HEK293 (cell line): Measurements from ENCODE around the gene KIAA1755.

ENCODE experiments used
- MYNN ChIP-seq: fragments of 450-650 bp; formaldehyde crosslinking; IDR thresholded peaks from 2 replicates; pipeline ENCODE4 v1.5.1; 2016; ENCODE audit warnings: missing biosample characterization, missing genetic modification characterization, borderline replicate concordance
- SALL2 ChIP-seq: fragments of 450-650 bp; formaldehyde crosslinking; IDR thresholded peaks from 2 replicates; pipeline ENCODE4 v1.5.0; 2017; ENCODE audit warnings: missing biosample characterization, mild to moderate bottlenecking, missing genetic modification characterization, borderline replicate concordance
- SP2 ChIP-seq: fragments of 450-650 bp; formaldehyde crosslinking; IDR thresholded peaks from 2 replicates; pipeline ENCODE4 v1.5.1; 2016; ENCODE audit warnings: missing biosample characterization, missing genetic modification characterization
- TRIM28 ChIP-seq: IDR thresholded peaks from 2 replicates; pipeline ENCODE4 v1.6.1; 2011; ENCODE audit warnings: low read length, control low read depth, borderline replicate concordance
- YY2 ChIP-seq: fragments of 450-650 bp; formaldehyde crosslinking; IDR thresholded peaks from 2 replicates; pipeline ENCODE4 v1.5.1; 2016; ENCODE audit warnings: missing biosample characterization, missing genetic modification characterization
- ZBTB1 ChIP-seq: fragments of 450-650 bp; formaldehyde crosslinking; IDR thresholded peaks from 2 replicates; pipeline ENCODE4 v1.5.1; 2016; ENCODE audit warnings: missing biosample characterization, missing genetic modification characterization
- ZNF121 ChIP-seq: fragments of 450-650 bp; formaldehyde crosslinking; IDR thresholded peaks from 2 replicates; pipeline ENCODE4 v1.5.1; 2016; ENCODE audit warnings: missing biosample characterization, missing genetic modification characterization
- ZNF138 ChIP-seq: fragments of 450-650 bp; formaldehyde crosslinking; IDR thresholded peaks from 2 replicates; pipeline ENCODE4 v1.5.1; 2016; ENCODE audit warnings: missing biosample characterization, missing genetic modification characterization, borderline replicate concordance
- ZNF248 ChIP-seq: fragments of 450-650 bp; formaldehyde crosslinking; IDR thresholded peaks from 2 replicates; pipeline ENCODE4 v1.5.1; 2017; ENCODE audit warnings: missing biosample characterization, missing genetic modification characterization
- ZNF311 ChIP-seq: fragments of 450-650 bp; formaldehyde crosslinking; IDR thresholded peaks from 2 replicates; pipeline ENCODE4 v1.5.1; 2017; ENCODE audit warnings: missing biosample characterization, missing genetic modification characterization, borderline replicate concordance
- ZNF433 ChIP-seq: fragments of 450-650 bp; formaldehyde crosslinking; IDR thresholded peaks from 2 replicates; pipeline ENCODE4 v1.5.1; 2016; ENCODE audit warnings: missing biosample characterization, missing genetic modification characterization, low read depth
- ZNF548 ChIP-seq: fragments of 450-650 bp; formaldehyde crosslinking; IDR thresholded peaks from 2 replicates; pipeline ENCODE4 v1.5.1; 2016; ENCODE audit warnings: missing biosample characterization, missing genetic modification characterization
- ZNF610 ChIP-seq: fragments of 450-650 bp; formaldehyde crosslinking; IDR thresholded peaks from 2 replicates; pipeline ENCODE4 v1.5.1; 2016; ENCODE audit warnings: missing biosample characterization, missing genetic modification characterization, borderline replicate concordance
- ZNF623 ChIP-seq: fragments of 450-650 bp; formaldehyde crosslinking; IDR thresholded peaks from 2 replicates; pipeline ENCODE4 v1.5.1; 2016; ENCODE audit warnings: missing biosample characterization, missing genetic modification characterization
- ZNF629 ChIP-seq: fragments of 450-650 bp; formaldehyde crosslinking; IDR thresholded peaks from 2 replicates; pipeline ENCODE4 v1.5.1; 2017; ENCODE audit warnings: missing biosample characterization, missing genetic modification characterization
- ZNF658 ChIP-seq: fragments of 450-650 bp; formaldehyde crosslinking; IDR thresholded peaks from 2 replicates; pipeline ENCODE4; 2016; ENCODE audit warnings: missing biosample characterization, missing genetic modification characterization
- ZNF701 ChIP-seq: fragments of 450-650 bp; formaldehyde crosslinking; IDR thresholded peaks from 2 replicates; pipeline ENCODE4 v1.5.1; 2016; ENCODE audit warnings: missing biosample characterization, missing genetic modification characterization
- TF ChIP-seq, protein P1 (sequence below): fragments of 450-650 bp; formaldehyde crosslinking; IDR thresholded peaks from 2 replicates; pipeline ENCODE4 v1.5.1; 2017; ENCODE audit warnings: missing biosample characterization, missing genetic modification characterization
- TF ChIP-seq, protein P2 (sequence below): fragments of 450-650 bp; formaldehyde crosslinking; IDR thresholded peaks from 2 replicates; pipeline ENCODE4 v1.5.1; 2016; ENCODE audit warnings: missing biosample characterization, missing genetic modification characterization, borderline replicate concordance
- TF ChIP-seq, protein P3 (sequence below): fragments of 450-650 bp; formaldehyde crosslinking; IDR thresholded peaks from 2 replicates; pipeline ENCODE4 v1.5.1; 2016; ENCODE audit warnings: missing biosample characterization, missing genetic modification characterization
- TF ChIP-seq, protein P4 (sequence below): fragments of 450-650 bp; formaldehyde crosslinking; IDR thresholded peaks from 2 replicates; pipeline ENCODE4 v1.5.1; 2017; ENCODE audit warnings: missing biosample characterization, missing genetic modification characterization
- TF ChIP-seq, protein P5 (sequence below): fragments of 450-650 bp; formaldehyde crosslinking; IDR thresholded peaks from 2 replicates; pipeline ENCODE4 v1.5.0; 2017; ENCODE audit warnings: missing biosample characterization, missing genetic modification characterization, borderline replicate concordance
- TF ChIP-seq, protein P6 (sequence below): fragments of 450-650 bp; formaldehyde crosslinking; IDR thresholded peaks from 2 replicates; pipeline ENCODE4 v1.5.1; 2017; ENCODE audit warnings: missing biosample characterization, missing genetic modification characterization
- TF ChIP-seq, protein P7 (sequence below): sonication (generic); formaldehyde crosslinking; IDR thresholded peaks from 2 replicates; pipeline ENCODE4 v1.8.1; 2022; ENCODE audit warnings: mild to moderate bottlenecking, moderate library complexity, missing genetic modification reagents

KIAA1755 gene

DNA sequence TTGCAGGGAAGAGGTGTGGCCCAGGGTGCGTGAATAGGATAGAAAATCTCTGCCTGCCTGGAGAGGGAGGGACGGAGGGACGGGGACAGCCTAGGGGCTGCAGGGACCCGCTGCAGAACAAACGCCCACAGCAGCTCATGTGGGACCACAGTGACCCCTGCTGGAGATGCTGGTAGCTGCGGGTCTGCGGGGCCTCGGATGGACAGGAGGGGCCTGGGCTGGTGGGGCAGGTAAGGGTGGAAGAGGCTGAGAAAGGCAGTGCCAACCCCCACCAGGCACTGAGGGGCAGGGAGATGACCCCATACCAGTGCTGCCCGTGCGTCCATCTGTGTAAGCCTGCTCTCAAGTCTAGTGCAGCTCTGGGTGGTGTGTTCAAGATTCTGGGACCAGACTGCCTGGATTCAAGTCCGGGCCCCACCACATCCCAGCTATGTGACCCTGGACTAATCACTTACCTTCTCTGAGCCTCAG is 39.4 kb downstream of the KIAA1755 start (continued):
- TF ChIP-seq, protein P1, sequence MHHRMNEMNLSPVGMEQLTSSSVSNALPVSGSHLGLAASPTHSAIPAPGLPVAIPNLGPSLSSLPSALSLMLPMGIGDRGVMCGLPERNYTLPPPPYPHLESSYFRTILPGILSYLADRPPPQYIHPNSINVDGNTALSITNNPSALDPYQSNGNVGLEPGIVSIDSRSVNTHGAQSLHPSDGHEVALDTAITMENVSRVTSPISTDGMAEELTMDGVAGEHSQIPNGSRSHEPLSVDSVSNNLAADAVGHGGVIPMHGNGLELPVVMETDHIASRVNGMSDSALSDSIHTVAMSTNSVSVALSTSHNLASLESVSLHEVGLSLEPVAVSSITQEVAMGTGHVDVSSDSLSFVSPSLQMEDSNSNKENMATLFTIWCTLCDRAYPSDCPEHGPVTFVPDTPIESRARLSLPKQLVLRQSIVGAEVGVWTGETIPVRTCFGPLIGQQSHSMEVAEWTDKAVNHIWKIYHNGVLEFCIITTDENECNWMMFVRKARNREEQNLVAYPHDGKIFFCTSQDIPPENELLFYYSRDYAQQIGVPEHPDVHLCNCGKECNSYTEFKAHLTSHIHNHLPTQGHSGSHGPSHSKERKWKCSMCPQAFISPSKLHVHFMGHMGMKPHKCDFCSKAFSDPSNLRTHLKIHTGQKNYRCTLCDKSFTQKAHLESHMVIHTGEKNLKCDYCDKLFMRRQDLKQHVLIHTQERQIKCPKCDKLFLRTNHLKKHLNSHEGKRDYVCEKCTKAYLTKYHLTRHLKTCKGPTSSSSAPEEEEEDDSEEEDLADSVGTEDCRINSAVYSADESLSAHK: no peak
- no peak for TF ChIP-seq YY2
- TF ChIP-seq MYNN (tag by site-specific recombination): no peak
- no peak for TF ChIP-seq SALL2
- TF ChIP-seq, protein P2, sequence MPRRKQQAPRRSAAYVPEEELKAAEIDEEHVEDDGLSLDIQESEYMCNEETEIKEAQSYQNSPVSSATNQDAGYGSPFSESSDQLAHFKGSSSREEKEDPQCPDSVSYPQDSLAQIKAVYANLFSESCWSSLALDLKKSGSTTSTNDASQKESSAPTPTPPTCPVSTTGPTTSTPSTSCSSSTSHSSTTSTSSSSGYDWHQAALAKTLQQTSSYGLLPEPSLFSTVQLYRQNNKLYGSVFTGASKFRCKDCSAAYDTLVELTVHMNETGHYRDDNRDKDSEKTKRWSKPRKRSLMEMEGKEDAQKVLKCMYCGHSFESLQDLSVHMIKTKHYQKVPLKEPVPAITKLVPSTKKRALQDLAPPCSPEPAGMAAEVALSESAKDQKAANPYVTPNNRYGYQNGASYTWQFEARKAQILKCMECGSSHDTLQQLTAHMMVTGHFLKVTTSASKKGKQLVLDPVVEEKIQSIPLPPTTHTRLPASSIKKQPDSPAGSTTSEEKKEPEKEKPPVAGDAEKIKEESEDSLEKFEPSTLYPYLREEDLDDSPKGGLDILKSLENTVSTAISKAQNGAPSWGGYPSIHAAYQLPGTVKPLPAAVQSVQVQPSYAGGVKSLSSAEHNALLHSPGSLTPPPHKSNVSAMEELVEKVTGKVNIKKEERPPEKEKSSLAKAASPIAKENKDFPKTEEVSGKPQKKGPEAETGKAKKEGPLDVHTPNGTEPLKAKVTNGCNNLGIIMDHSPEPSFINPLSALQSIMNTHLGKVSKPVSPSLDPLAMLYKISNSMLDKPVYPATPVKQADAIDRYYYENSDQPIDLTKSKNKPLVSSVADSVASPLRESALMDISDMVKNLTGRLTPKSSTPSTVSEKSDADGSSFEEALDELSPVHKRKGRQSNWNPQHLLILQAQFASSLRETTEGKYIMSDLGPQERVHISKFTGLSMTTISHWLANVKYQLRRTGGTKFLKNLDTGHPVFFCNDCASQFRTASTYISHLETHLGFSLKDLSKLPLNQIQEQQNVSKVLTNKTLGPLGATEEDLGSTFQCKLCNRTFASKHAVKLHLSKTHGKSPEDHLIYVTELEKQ (tag by site-specific recombination): no peak
- TF ChIP-seq ZBTB1 (tag by site-specific recombination): no peak
- no peak for TF ChIP-seq ZNF610
- no peak for TF ChIP-seq ZNF629 (tag by site-specific recombination)
- TF ChIP-seq, protein P3, sequence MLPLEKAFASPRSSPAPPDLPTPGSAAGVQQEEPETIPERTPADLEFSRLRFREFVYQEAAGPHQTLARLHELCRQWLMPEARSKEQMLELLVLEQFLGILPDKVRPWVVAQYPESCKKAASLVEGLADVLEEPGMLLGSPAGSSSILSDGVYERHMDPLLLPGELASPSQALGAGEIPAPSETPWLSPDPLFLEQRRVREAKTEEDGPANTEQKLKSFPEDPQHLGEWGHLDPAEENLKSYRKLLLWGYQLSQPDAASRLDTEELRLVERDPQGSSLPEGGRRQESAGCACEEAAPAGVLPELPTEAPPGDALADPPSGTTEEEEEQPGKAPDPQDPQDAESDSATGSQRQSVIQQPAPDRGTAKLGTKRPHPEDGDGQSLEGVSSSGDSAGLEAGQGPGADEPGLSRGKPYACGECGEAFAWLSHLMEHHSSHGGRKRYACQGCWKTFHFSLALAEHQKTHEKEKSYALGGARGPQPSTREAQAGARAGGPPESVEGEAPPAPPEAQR (tag by site-specific recombination): no peak
- TF ChIP-seq, protein P4, sequence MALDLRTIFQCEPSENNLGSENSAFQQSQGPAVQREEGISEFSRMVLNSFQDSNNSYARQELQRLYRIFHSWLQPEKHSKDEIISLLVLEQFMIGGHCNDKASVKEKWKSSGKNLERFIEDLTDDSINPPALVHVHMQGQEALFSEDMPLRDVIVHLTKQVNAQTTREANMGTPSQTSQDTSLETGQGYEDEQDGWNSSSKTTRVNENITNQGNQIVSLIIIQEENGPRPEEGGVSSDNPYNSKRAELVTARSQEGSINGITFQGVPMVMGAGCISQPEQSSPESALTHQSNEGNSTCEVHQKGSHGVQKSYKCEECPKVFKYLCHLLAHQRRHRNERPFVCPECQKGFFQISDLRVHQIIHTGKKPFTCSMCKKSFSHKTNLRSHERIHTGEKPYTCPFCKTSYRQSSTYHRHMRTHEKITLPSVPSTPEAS (tag by site-specific recombination): no peak
- TF ChIP-seq, protein P5, sequence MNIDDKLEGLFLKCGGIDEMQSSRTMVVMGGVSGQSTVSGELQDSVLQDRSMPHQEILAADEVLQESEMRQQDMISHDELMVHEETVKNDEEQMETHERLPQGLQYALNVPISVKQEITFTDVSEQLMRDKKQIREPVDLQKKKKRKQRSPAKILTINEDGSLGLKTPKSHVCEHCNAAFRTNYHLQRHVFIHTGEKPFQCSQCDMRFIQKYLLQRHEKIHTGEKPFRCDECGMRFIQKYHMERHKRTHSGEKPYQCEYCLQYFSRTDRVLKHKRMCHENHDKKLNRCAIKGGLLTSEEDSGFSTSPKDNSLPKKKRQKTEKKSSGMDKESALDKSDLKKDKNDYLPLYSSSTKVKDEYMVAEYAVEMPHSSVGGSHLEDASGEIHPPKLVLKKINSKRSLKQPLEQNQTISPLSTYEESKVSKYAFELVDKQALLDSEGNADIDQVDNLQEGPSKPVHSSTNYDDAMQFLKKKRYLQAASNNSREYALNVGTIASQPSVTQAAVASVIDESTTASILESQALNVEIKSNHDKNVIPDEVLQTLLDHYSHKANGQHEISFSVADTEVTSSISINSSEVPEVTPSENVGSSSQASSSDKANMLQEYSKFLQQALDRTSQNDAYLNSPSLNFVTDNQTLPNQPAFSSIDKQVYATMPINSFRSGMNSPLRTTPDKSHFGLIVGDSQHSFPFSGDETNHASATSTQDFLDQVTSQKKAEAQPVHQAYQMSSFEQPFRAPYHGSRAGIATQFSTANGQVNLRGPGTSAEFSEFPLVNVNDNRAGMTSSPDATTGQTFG: no peak
- no peak for TF ChIP-seq TRIM28
- TF ChIP-seq ZNF311 (tag by site-specific recombination): no peak
- no peak for TF ChIP-seq ZNF248 (tag by site-specific recombination)
- no peak for TF ChIP-seq ZNF623 (tag by site-specific recombination)
- TF ChIP-seq, protein P6, sequence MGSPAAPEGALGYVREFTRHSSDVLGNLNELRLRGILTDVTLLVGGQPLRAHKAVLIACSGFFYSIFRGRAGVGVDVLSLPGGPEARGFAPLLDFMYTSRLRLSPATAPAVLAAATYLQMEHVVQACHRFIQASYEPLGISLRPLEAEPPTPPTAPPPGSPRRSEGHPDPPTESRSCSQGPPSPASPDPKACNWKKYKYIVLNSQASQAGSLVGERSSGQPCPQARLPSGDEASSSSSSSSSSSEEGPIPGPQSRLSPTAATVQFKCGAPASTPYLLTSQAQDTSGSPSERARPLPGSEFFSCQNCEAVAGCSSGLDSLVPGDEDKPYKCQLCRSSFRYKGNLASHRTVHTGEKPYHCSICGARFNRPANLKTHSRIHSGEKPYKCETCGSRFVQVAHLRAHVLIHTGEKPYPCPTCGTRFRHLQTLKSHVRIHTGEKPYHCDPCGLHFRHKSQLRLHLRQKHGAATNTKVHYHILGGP (tag by site-specific recombination): no peak
- TF ChIP-seq, protein P7, sequence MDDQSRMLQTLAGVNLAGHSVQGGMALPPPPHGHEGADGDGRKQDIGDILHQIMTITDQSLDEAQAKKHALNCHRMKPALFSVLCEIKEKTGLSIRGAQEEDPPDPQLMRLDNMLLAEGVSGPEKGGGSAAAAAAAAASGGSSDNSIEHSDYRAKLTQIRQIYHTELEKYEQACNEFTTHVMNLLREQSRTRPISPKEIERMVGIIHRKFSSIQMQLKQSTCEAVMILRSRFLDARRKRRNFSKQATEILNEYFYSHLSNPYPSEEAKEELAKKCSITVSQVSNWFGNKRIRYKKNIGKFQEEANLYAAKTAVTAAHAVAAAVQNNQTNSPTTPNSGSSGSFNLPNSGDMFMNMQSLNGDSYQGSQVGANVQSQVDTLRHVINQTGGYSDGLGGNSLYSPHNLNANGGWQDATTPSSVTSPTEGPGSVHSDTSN (CRISPR knock-in tag): no peak
- TF ChIP-seq ZNF701: no peak
- no peak for TF ChIP-seq ZNF658 (tag by site-specific recombination)
- no peak for TF ChIP-seq ZNF548 (tag by site-specific recombination)
- TF ChIP-seq ZNF121: no peak
- no peak for TF ChIP-seq ZNF433 (tag by site-specific recombination)
- TF ChIP-seq ZNF138: no peak
- no peak for TF ChIP-seq SP2 (tag by site-specific recombination)
